ENCODE data around the gene QRSL1. TPM values are rescaled to one million over a fixed set of nuclear protein-coding genes. Genes with fewer than 3 reads are reported as not detected.

Gene QRSL1
- total and polyA plus RNA-seq, 2 of the 4 experiments (the other 2 are of a cell fraction), result 6.1 to 10.9 TPM

DNA sequence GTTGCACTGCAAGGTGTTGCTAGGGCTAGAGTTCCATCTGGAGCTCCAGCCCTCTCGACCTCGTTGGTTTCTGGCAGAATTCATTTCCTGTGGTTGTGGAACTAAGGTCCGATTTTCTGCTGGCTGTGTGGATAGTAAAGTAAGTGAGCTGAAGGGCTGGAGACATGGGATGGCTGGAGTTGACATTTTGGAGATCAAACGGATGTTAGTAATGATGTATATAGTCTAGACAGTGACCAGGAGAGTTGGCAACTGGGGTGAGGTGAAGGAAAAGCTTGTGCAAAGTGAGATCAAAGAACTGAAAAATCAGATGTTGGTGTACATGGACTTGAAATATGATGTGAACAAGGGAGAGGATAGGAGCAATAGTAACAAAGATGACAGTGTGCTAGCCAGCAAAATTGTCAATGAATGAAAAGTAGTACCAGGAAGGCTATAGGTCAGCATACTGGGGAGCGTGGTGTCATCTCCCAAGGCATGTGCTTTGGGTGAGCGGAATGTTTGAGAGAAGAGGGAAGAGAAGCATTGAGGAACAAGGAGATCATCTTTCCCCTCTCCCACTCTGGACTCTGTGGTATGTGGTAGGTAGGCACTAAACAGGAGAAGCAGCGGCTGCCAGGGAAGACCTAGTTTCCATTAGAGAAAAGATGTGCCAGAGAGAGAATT, 7.8 kb downstream of the QRSL1 start:
- in situ Hi-C loops (cut with MboI; ENCODE audit: low sequenced_read_pairs) (no loop called here), intact Hi-C loops (cut with micrococcal nuclease) (no loop called here), dilution Hi-C loops (cut with HindIII; ENCODE audit: low sequenced_read_pairs, unreplicated experiment) (no loop called here)
- ATAC-seq (ENCODE audit: low read depth) (no peak), DNase-seq (no peak)
- BruUV-seq (replicated peaks), result no TSS peak
- CTCF ChIA-PET, result interaction anchor here (1.4 kb wide), 1 partner anchor 12 kb away, joined by 3 read pairs; no protein-coding TSS in a partner anchor
- peaks cover 3% of the 10 kb centered on the region; the same call in 1 of the 2 replicates for H3K9me1 ChIP-seq (ENCODE audit: insufficient read depth, low read length)
- H2AFZ ChIP-seq (replicated peaks; ENCODE audit: low read length, poor library complexity), result no peak overlapping the region
- no peak overlapping the region for H3K18ac ChIP-seq (ENCODE audit: low read depth, low read length)
- no peak overlapping the region for H4K8ac ChIP-seq (ENCODE audit: low read depth in 2 of 2, low read length in 2 of 2)
- H3K27ac ChIP-seq (ENCODE audit: insufficient read depth, low read length), result no peak overlapping the region
- H2BK5ac ChIP-seq (ENCODE audit: low read depth, low read length, poor library complexity, severe bottlenecking), result no peak overlapping the region
- peaks cover 6% of the 10 kb centered on the region for H4K20me1 ChIP-seq (ENCODE audit: insufficient read depth, low read length)
- no peaks in the 10 kb centered on the region for H3K4me1 ChIP-seq (ENCODE audit: control insufficient read depth, insufficient read depth, low read length)
- no peaks in the 10 kb centered on the region for H3K9me3 ChIP-seq (ENCODE audit: control insufficient read depth, insufficient read depth, low read length)
- H3K23ac ChIP-seq (ENCODE audit: low read depth, low read length), result no peak overlapping the region
- H3K14ac ChIP-seq (replicated peaks; ENCODE audit: low read depth, low read length), result no peak overlapping the region
- H2AK5ac ChIP-seq (ENCODE audit: low read depth, low read length), result no peak overlapping the region
- no peak overlapping the region for H2AK9ac ChIP-seq (replicated peaks; ENCODE audit: low read depth, low read length, poor library complexity)
- H2BK20ac ChIP-seq (ENCODE audit: low read depth, low read length), result no peak overlapping the region
- WGBS, 2 experiments (ENCODE audit: extremely low coverage in 2 of 2, insufficient read length in 1 of 2), result 30% methylated on average over 2 of the region's 7 CpGs; no CpG with 5 or more reads in 1 of the 2 experiments
- no peak overlapping the region for H3K4ac ChIP-seq (ENCODE audit: low read depth, low read length)
- no peaks in the 10 kb centered on the region for H3K27me3 ChIP-seq (ENCODE audit: control insufficient read depth, insufficient read depth, low read length)
- H3K4me2 ChIP-seq (ENCODE audit: low read depth, low read length), result no peak overlapping the region
- peaks cover 13 to 27% of the 10 kb centered on the region in 2 experiments; a peak in 3 of 4 replicates for H3K79me1 ChIP-seq (ENCODE audit: low read depth in 1 of 2, low read length in 2 of 2)
- H3K36me3 ChIP-seq (ENCODE audit: control insufficient read depth, insufficient read depth, low read length), result peaks cover under 1% of the 10 kb centered on the region; the same call in 1 of the 2 replicates
- no peak overlapping the region for H4K91ac ChIP-seq (ENCODE audit: insufficient read depth, low read depth, low read length)
- H4K5ac ChIP-seq (ENCODE audit: low read depth, low read length), result no peak overlapping the region
- H3K9ac ChIP-seq (ENCODE audit: low read depth, low read length), result no peak overlapping the region
- no peak for TF ChIP-seq SMC3 (IDR thresholded peaks at IDR 0.05; ENCODE audit: low read depth, low read length)
- no peak for TF ChIP-seq BHLHE40 (IDR thresholded peaks at IDR 0.05; ENCODE audit: low read depth, low read length)
- no peak for TF ChIP-seq CHD1 (IDR thresholded peaks at IDR 0.05; ENCODE audit: low read depth, low read length)
- TF ChIP-seq CEBPB (IDR thresholded peaks at IDR 0.05; ENCODE audit: low read depth, low read length), result no peak
- no peak for TF ChIP-seq RCOR1 (IDR thresholded peaks at IDR 0.05; ENCODE audit: insufficient replicate concordance, low read length)
- TF ChIP-seq ELK1 (IDR thresholded peaks at IDR 0.05; ENCODE audit: borderline replicate concordance, low read depth, low read length), result no peak
- TF ChIP-seq MAFK (IDR thresholded peaks at IDR 0.05; ENCODE audit: low read depth, low read length), result no peak
- TF ChIP-seq MXI1 (IDR thresholded peaks at IDR 0.05; ENCODE audit: borderline replicate concordance, low read depth, low read length), result no peak
- no peak for TF ChIP-seq MAZ (IDR thresholded peaks at IDR 0.05; ENCODE audit: borderline replicate concordance, low read depth, low read length)
- TF ChIP-seq RFX5 (IDR thresholded peaks at IDR 0.05; ENCODE audit: low read depth, low read length), result no peak
- no peak for TF ChIP-seq NFE2L2 (IDR thresholded peaks at IDR 0.05; ENCODE audit: low read depth, low read length)
- TF ChIP-seq, protein P1, sequence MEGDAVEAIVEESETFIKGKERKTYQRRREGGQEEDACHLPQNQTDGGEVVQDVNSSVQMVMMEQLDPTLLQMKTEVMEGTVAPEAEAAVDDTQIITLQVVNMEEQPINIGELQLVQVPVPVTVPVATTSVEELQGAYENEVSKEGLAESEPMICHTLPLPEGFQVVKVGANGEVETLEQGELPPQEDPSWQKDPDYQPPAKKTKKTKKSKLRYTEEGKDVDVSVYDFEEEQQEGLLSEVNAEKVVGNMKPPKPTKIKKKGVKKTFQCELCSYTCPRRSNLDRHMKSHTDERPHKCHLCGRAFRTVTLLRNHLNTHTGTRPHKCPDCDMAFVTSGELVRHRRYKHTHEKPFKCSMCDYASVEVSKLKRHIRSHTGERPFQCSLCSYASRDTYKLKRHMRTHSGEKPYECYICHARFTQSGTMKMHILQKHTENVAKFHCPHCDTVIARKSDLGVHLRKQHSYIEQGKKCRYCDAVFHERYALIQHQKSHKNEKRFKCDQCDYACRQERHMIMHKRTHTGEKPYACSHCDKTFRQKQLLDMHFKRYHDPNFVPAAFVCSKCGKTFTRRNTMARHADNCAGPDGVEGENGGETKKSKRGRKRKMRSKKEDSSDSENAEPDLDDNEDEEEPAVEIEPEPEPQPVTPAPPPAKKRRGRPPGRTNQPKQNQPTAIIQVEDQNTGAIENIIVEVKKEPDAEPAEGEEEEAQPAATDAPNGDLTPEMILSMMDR (conservative IDR thresholded peaks at IDR 0.05; ENCODE audit: low read depth, low read length), result no peak
- no peak for TF ChIP-seq RAD21 (IDR thresholded peaks at IDR 0.05; ENCODE audit: low read length)
- no peak for TF ChIP-seq FOS (IDR thresholded peaks at IDR 0.05; ENCODE audit: low read depth, low read length)
- TF ChIP-seq POLR2A (IDR thresholded peaks at IDR 0.05; ENCODE audit: low read depth, low read length), result no peak
- TF ChIP-seq, protein P2, sequence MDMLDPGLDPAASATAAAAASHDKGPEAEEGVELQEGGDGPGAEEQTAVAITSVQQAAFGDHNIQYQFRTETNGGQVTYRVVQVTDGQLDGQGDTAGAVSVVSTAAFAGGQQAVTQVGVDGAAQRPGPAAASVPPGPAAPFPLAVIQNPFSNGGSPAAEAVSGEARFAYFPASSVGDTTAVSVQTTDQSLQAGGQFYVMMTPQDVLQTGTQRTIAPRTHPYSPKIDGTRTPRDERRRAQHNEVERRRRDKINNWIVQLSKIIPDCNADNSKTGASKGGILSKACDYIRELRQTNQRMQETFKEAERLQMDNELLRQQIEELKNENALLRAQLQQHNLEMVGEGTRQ (IDR thresholded peaks at IDR 0.05; ENCODE audit: low read depth, low read length), result no peak
- POLR2A ChIA-PET (ENCODE audit: unreplicated experiment), result interaction anchor here (0.6 kb wide), 1 partner anchor 618 kb away, joined by 5 read pairs; no protein-coding TSS in a partner anchor
- no peak overlapping the region for H3K56ac ChIP-seq (ENCODE audit: extremely low read depth, insufficient read depth, low read length)
- H2BK15ac ChIP-seq (ENCODE audit: low read depth, low read length), result no peak overlapping the region
- H2BK120ac ChIP-seq (ENCODE audit: low read depth, low read length), result no peak overlapping the region
- H3K4me3 ChIP-seq (ENCODE audit: insufficient read depth, low read depth, low read length), result no peak overlapping the region

All from IMR-90 (cell line).